HG03280 (cell line): Measurements from ENCODE around the gene CKAP2L.
A peak's percentile ranks its signal among the peaks of the same experiment; 100 is the strongest.
"Not testable (repeated sequence)": the region's sequence is repeated elsewhere in the genome, so short reads cannot be mapped to it uniquely, and the experiment has no call there.

Source experiments
- ATAC-seq: cut with Tn5 transposase; IDR thresholded peaks from one replicate; pipeline ENCODE4 v1.9.1; 2021; ENCODE audit warnings: mild to moderate bottlenecking, moderate library complexity; ENCODE audit not compliant: unreplicated experiment

CKAP2L gene

GRCh38 chr2:112728029-112728362, 36.4 kb downstream of the CKAP2L start:
- ATAC-seq, result no peak

- ATAC-seq, result no peak
Measured at GRCh38 chr2:112727276-112728028, 37.0 kb downstream of the CKAP2L start.

GRCh38 chr2:112726487-112727190, 37.8 kb downstream of the CKAP2L start:
- peak; percentile 76 for ATAC-seq

GRCh38 chr2:112725545-112726457, 38.6 kb downstream of the CKAP2L start:
- ATAC-seq, result no peak

- ATAC-seq, result no peak
Measured at GRCh38 chr2:112724591-112725525, 39.6 kb downstream of the CKAP2L start.

- no peak for ATAC-seq
Measured at GRCh38 chr2:112723995-112724394, 40.4 kb downstream of the CKAP2L start.

GRCh38 chr2:112723547-112723940, 40.9 kb downstream of the CKAP2L start:
- ATAC-seq, result no peak

- ATAC-seq, result no peak
Measured at GRCh38 chr2:112722816-112723546, 41.4 kb downstream of the CKAP2L start.

- no peak for ATAC-seq
Measured at GRCh38 chr2:112721819-112722522, 42.4 kb downstream of the CKAP2L start.

GRCh38 chr2:112720785-112721184, 43.6 kb downstream of the CKAP2L start, which contains the start of gene NT5DC4:
Gene NT5DC4, plus strand, starts transcription at chr2:112721020. Its CDS starts 60 bp downstream, at chr2:112721080.
- no peak for ATAC-seq

GRCh38 chr2:112718863-112719370, 45.5 kb downstream of the CKAP2L start:
- ATAC-seq, result no peak

GRCh38 chr2:112716826-112717352, 47.5 kb downstream of the CKAP2L start:
- not testable (repeated sequence) for ATAC-seq

GRCh38 chr2:112716094-112716493, 48.3 kb downstream of the CKAP2L start:
- ATAC-seq, result not testable (repeated sequence)

GRCh38 chr2:112714836-112715631, 49.4 kb downstream of the CKAP2L start:
- no peak for ATAC-seq

- ATAC-seq, result no peak
Measured at GRCh38 chr2:112714331-112714730, 50.1 kb downstream of the CKAP2L start.

- ATAC-seq, result no peak
Measured at GRCh38 chr2:112713926-112714325, 50.5 kb downstream of the CKAP2L start.

GRCh38 chr2:112713585-112713925, 50.9 kb downstream of the CKAP2L start:
- no peak for ATAC-seq
